Panc1 (cell line): Measurements from ENCODE around the gene TMEM132C.

ENCODE experiments used
- CTCF ChIP-seq: fragments of 450-650 bp; IDR thresholded peaks from 2 replicates; pipeline ENCODE4 v1.5.1; 2017; ENCODE audit warnings: mild to moderate bottlenecking
- POLR2AphosphoS5 ChIP-seq: IDR thresholded peaks from 2 replicates; pipeline ENCODE4 v1.6.1; 2012; ENCODE audit warnings: mild to moderate bottlenecking, low read depth, low read length, moderate library complexity
- SIN3A ChIP-seq: IDR thresholded peaks from 2 replicates; pipeline ENCODE4 v1.6.1; 2012; ENCODE audit warnings: low read depth, mild to moderate bottlenecking, low read length, moderate library complexity, borderline replicate concordance; ENCODE audit not compliant: insufficient read depth
- TCF7L2 ChIP-seq: IDR thresholded peaks from 2 replicates; pipeline ENCODE4 v1.6.1; 2011; ENCODE audit warnings: mild to moderate bottlenecking, low read depth, low read length, inconsistent platforms

DNA sequence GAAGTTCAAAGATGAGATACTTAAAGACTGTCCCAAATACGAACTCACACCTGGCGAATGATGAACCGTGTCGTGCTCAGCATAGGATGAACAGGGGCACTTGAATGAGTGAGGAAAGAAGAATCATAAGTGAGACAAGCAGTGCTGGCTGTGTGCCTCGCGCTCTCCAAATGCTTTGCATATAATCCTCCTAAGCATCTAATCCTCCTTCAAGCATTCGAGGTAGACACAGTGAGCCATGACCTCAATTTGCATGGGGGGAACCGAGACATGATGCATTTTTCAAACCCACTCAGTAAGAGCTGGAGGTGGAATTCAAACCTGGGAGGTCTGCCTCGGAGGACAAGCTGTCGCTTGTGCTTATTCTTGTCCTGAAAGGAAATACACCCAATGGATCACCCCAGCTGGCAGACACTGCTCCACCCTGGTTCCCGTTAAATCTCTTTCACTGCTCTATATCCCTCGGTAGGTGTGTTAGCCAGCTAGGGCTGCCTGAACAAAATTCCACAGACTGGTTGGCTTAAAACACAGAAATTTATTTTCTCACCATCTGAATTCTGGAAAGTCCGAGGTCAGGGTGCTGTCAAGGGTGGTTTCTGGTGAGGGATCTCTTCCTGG lies 282.7 kb downstream of the TMEM132C start:
- TF ChIP-seq CTCF = no peak
- TF ChIP-seq TCF7L2 = no peak
- no peak for TF ChIP-seq SIN3A
- no peak for TF ChIP-seq POLR2AphosphoS5
